Measurements from ENCODE around the gene MAML2.

DNA sequence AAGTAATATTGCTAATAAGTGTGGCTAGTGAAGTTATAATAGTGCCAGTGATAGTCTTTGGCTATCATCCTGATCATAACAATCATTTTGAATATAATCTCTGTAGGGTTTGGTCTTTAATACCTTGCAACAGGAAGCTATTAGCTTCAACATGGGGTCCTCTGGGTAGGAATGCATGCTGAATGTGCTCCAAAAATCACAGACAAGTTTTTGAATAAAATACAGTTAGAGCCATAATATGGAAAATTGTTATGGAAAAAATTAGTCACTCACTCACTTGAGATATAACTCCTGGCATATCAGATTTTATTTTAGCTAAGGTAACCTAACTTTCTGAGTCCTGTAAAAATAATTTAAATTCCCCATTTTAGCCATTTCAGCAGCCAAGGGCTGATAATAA is 323.7 kb downstream of the MAML2 start:
- TF ChIP-seq CTCF (IDR thresholded peaks at IDR 0.05) (no peak), POLR2A (IDR thresholded peaks at IDR 0.05) (no peak)

Measured in esophagus squamous epithelium (tissue), 4 donors.